GM21723 (cell line): ENCODE measurements around the gene DHFR2.

Experiments
- ATAC-seq: cut with Tn5 transposase; IDR thresholded peaks from one replicate; pipeline ENCODE4 v1.9.1; 2021; ENCODE audit warnings: mild to moderate bottlenecking, moderate library complexity; ENCODE audit not compliant: unreplicated experiment

Gene DHFR2

DNA sequence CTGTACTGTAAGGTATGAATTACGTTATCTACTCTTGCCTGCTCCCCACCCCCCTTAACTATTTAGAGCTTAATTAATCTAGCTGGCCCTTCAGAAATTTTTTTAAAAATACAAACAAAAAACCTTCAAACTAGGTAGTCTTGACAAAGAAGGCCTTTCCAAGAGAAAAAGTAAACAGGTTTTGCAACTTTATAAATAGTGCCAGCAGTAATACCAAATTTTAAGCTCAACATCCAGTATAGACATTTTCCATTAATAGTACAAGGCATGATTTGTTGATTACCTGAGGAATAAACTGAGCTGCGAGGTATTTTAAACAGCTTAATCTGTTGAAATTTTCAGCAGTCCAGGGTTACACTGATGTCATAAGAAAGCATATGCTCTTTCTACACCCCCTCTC, 54.5 kb downstream of the DHFR2 start:
- no peak for ATAC-seq
